WI38 (cell line): ENCODE results near the gene VMP1.

Source experiments
- H3K4me3 ChIP-seq: 2 replicates; pipeline ENCODE4 v1.5.1; 2011; ENCODE audit warnings: low read depth, mild to moderate bottlenecking, control low read depth, low read length
- TF ChIP-seq, protein P1 (sequence below): IDR thresholded peaks from 2 replicates; pipeline ENCODE4 v1.5.1; 2012; ENCODE audit warnings: low read depth, mild to moderate bottlenecking, control low read depth, low read length

Gene VMP1

GRCh38 chr17:59693582-59693981 lies 13.9 kb upstream of the VMP1 start:
- TF ChIP-seq, protein P1, sequence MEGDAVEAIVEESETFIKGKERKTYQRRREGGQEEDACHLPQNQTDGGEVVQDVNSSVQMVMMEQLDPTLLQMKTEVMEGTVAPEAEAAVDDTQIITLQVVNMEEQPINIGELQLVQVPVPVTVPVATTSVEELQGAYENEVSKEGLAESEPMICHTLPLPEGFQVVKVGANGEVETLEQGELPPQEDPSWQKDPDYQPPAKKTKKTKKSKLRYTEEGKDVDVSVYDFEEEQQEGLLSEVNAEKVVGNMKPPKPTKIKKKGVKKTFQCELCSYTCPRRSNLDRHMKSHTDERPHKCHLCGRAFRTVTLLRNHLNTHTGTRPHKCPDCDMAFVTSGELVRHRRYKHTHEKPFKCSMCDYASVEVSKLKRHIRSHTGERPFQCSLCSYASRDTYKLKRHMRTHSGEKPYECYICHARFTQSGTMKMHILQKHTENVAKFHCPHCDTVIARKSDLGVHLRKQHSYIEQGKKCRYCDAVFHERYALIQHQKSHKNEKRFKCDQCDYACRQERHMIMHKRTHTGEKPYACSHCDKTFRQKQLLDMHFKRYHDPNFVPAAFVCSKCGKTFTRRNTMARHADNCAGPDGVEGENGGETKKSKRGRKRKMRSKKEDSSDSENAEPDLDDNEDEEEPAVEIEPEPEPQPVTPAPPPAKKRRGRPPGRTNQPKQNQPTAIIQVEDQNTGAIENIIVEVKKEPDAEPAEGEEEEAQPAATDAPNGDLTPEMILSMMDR: no peak
- H3K4me3 ChIP-seq: no peak overlapping the region

- TF ChIP-seq, protein P1: no peak
- H3K4me3 ChIP-seq: no peak overlapping the region
Measured at GRCh38 chr17:59694344-59694743, 13.1 kb upstream of the VMP1 start.

GRCh38 chr17:59695945-59696681 lies 11.3 kb upstream of the VMP1 start:
- H3K4me3 ChIP-seq: no peak overlapping the region
- TF ChIP-seq, protein P1: no peak

- no peak overlapping the region for H3K4me3 ChIP-seq
- TF ChIP-seq, protein P1: no peak
Measured at GRCh38 chr17:59696682-59697277, 10.7 kb upstream of the VMP1 start.

DNA sequence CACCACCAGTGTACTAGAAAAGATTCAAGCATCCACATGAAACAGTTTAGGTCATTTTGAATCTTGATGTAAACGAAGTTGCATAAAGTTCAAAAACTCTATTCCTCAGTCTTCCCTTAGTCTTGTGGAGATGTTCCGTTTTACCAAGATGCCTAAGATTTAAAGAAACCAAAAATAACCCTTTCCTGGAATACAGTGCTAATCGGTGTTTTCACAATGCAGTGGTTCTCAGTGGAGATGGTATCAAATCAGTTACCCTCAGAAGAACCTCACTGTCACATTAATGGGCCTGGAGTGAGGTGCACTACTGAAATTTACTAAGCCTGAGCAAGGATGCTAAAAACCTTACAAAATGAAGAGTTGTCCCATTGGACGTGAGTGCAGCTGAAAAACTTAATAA lies 9.3 kb upstream of the VMP1 start:
- H3K4me3 ChIP-seq: no peak overlapping the region
- TF ChIP-seq, protein P1: no peak

- TF ChIP-seq, protein P1: no peak
- no peak overlapping the region for H3K4me3 ChIP-seq
Measured at GRCh38 chr17:59699218-59699617, 8.2 kb upstream of the VMP1 start.

GRCh38 chr17:59699786-59700185 lies 7.7 kb upstream of the VMP1 start:
- H3K4me3 ChIP-seq: no peak overlapping the region
- TF ChIP-seq, protein P1: no peak
